G401.6 (cell line): ENCODE measurements around the gene ATG4B.

Source experiments
- FAIRE-seq: peaks from 2 replicates; lab custom pipeline; 2012; peaks lifted over from hg19 to GRCh38; lab: Jason Lieb, UNC

ATG4B gene

DNA sequence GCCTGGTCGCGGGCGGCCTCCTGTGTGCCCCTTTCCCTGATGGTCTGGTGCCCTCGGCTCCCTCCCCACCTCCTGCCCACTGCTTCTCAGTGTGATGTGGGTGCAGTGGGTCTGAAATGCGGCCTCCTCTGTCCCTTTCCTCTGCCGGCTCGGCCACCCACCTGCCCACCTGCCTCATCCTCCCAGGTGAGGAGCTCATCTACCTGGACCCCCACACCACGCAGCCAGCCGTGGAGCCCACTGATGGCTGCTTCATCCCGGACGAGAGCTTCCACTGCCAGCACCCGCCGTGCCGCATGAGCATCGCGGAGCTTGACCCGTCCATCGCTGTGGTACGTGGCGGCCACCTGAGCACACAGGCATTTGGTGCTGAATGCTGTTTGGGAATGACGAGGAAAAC, 30.9 kb downstream of the ATG4B start:
- no peak for FAIRE-seq

DNA sequence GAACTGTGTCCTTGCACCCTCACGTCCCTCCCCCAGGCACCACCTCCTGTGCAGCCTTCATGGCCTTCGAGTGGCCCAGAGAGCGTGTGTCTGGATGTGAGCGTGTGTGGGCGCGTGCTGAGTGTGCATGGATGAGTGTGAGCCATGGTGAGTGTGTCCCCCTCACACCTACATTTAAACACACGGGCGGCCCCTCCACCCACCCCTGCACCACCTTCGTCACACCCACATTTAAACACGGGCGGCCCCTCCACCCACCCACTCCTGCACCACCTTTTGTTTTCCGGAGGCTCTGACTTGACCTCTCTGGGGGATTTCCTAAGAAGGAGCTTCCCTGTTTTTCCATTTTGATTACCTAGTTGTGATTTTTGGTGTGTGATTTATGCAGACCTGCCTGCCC, 31.3 kb downstream of the ATG4B start:
- no peak for FAIRE-seq

DNA sequence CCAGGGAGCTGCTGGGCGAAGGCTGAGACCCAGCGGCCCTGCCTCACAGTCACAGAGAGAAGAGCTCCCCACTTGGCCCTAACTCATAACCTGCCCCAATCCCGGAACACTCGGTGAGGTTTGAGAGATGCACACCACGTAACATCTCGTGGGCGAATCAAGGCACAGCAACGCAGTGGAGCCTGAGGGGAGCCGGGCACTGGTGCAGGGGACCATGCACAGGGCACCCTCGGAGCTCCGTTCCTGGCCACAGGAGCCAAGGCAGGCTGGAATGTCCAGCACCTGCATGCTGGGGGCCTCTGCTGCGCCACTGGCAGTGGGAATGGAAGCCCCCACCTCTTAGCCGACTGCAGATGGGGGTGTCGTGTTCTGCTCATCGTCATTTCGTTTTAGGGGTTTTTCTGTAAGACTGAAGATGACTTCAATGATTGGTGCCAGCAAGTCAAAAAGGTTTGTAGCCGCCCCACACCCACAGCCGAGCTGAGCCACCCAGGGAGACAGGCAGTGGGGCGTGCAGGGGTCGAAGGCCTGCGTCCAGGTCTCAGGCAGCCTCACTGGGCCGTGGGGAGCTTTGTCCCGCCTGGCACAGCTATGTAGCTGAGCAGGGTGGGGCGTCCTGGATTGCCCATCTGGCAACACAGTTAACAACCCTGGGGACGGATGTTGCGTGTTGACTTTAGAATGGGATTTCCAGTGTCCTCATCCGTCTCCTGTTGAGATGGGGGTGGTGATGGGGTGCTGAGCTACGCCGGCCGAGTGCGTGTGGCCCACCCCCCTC, 33.0 kb downstream of the ATG4B start:
- no peak for FAIRE-seq

DNA sequence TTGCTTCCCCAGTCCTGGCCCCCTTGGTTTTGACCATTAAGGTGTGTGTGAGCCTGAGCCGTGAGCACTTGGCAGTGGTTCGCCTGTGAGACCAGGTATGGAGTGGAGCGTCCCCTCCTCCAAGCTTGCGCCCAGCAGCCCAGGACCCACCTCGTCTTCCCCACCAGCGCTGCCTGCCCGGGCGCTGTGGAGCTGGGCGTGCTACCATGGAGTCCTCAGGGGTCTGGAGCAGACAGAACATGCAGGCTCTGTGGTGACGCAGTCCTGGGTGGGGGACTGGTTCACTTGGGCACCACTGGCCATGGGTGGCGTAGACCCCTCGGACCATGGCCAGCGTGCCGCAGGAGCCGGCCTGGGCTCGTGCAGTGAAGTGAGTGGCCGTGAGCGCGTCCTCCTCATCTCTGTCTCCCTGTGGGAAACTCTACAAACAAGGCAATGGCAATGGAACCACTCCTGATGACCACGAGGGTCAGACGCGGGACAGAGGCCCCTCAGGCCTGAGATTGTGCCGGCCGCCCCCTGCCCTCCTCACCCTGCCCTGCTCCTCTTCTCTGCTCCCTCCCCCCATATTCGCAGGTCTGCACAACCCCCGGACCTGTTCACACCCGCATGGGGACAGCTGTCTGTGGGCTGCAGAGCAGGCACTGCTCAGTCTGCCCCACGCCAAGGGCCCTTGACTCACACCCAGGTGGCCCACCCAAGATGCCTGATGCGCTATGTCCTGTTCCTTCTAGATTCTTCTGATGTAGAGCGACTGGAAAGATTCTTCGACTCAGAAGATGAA, 34.2 kb downstream of the ATG4B start:
- FAIRE-seq = no peak

DNA sequence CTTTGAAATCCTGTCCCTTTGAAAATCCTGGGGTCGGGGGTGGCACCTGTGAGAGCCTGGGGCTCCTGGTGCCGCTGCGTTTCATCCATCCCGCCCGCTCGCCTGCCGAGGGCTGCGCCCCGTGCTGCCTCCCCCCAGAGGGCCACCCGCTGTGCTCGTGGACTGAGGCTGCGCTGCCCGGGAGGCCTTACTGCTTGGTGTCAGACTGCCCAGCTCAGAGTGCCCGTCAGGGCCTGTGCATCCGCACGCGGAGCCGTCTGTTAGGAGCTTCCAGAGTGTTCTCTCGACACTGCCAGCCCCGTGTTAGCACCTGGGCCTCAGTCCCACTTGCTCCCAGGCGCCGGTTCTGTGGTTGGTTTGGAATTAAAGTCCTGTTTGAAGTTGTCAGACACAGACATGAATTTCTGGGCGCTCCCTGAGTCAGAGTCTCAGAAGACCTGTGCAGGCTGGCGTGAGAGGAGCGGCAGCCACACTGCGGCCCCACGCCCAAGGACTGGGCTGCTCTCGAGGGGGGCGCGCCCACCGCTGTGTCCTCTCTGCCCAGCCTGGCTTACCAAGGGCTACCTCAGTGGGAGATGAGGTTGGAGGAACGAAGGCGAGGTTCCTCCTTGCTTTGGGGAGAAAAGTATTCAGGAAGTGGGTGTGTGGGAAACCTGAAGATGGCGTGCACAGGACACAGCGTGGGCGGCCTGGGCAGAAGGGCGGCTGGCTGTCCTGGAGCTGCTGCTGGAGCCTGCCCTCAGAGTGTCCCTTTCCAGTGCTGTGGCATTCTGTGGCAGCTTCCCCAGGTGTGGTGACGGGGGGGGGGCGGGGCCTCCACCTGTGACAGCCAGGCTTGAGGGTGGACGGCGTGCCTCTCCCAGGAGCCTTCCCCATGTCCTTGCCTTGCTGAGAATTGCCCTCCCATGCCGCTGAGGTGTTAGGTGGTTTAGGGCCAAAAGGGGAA, 35.0 kb downstream of the ATG4B start:
- FAIRE-seq = no peak

DNA sequence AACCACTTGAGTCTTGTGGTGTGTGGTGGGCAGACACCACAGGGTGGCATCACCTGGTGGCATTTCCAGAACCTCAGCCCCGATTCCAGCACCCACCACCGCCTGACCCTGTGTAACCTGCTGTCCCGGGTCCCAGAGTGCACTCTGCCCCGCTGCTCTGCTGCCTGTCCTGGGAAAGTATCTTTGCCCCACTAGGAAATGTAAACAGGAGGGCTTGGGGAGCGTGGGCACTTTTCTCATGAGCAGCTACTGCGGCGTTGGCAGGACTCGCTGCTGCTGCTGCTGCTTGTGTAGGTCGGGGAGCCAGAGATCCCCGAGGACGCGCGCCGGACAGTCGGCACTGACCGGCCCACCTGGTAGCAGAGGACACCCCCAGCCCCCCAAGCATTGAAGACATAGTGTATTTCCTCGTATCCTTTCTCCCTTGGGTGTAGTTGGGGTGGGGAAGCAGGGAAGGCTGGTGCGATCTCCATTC, 35.7 kb downstream of the ATG4B start:
- no peak for FAIRE-seq

DNA sequence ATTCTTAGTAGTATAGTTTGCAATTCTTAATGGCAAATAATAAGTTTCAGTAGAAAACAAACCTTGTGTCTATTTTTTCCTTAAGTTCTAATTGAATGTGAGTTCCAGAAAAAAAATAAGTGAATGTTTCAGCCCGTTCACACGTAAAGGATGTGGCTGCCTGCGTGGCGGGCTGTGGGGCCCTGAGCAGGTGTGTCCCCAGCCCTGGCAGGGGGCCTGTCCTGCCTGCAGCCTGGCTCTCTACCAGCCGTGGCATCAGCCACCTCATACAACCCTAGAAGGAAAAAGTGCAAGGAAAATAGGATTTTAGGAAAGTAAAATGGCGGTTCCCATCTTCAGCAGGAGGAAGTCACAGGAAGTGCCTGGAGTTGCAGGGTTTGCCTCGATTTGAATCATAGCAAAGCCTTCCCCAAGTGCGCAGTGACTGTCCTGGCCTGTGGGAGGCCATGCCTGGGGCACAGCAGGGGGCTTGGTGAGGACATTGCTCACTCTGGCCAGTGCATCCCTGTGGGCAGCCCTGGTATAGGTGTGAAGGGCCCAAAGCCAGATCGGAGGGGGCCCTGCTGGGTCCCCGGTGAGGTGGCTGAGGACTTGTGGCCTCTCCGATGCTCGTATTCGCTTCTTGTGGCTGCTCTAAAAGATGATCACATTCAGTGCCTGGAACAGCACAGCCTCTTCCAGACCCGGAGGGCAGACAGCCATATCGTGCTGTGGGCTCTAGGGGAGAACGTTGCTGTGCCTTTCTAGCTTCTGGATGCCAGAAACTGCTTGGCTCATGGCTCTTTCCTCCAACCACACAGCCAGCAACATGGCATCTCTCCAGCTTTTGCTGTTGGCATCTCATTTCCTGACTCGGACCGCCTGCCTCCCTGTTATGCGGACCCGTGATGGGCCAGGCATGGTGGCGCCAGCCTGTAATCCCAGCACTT, 36.6 kb downstream of the ATG4B start:
- no peak for FAIRE-seq

DNA sequence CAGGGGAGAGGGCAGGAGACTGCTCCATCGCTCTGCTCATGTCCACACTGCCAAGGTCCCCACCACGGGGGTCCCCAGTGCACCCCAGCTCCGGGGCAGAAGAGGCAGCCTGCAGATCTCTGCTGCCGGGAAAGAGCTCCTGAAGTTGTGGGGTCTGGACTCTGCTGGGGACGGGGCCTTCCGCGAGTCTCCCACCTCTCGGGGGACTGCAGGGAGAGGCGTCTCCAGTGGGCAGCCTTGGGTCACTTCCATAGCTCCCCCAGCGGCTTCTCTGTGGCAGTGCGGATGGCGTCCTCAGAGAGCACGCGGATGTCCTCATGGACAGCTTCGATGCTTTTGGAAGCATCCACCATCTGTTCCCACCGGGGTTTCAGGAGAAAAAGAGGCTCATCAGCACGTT, 38.4 kb downstream of the ATG4B start:
- FAIRE-seq = no peak

DNA sequence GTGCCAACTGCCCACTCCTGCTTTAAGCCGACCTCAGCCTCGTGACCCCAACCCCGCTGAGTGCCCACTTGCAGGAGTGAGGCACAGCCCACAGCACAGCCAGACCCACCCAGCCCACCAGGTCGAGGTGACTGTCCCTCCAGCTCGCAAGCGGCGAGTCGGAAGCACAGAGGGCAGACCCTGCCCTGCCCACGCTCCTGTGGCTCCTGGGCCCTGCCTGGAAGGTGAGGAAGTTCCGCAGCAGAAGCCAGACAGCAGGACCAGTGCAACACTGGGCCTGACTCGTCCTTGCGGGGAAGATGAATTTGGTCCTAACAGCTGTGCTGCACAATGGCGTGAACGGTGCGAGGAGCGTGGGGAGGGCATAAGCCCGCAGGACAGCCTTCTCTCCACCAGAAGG, 39.2 kb downstream of the ATG4B start:
- FAIRE-seq = no peak

DNA sequence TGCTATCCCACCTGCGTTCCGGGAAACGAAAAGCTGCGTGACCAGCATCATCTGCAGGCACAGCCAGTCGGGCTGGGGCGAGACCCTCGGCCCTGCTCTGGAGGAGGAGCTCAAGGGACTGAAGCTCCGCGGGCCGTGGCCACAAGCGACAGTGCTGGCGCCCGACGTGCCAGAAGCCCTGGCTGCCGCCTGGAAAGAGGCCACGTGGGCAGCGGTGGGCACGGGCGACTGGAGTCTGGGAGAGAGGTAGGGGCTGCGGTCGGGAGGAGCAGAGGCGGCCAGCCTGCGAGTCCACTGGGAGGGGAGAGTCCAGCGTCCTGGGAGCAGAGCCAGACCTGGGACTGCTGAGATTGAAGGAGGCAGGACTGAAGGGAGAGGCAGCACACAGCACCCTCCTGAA, 39.9 kb downstream of the ATG4B start:
- no peak for FAIRE-seq

DNA sequence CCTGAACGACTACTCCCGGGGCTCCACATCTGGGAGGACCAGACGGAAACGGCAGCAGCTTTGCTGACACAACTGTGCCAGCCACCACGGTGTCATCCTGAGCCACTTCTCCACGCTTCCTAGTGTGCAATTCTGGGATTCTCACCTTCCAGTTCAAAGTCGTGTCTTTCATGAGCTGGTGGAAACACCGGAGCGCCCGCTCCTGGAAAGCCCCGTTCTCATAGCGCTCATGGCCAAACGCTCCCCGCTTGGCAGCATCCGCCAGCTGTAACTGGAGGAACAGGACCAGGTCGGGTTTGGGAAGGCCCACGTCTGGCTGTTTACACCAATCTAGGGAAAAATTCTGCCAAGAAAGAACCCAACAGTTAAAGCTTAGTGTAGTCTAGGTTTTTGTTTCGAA, 40.8 kb downstream of the ATG4B start:
- FAIRE-seq = no peak

DNA sequence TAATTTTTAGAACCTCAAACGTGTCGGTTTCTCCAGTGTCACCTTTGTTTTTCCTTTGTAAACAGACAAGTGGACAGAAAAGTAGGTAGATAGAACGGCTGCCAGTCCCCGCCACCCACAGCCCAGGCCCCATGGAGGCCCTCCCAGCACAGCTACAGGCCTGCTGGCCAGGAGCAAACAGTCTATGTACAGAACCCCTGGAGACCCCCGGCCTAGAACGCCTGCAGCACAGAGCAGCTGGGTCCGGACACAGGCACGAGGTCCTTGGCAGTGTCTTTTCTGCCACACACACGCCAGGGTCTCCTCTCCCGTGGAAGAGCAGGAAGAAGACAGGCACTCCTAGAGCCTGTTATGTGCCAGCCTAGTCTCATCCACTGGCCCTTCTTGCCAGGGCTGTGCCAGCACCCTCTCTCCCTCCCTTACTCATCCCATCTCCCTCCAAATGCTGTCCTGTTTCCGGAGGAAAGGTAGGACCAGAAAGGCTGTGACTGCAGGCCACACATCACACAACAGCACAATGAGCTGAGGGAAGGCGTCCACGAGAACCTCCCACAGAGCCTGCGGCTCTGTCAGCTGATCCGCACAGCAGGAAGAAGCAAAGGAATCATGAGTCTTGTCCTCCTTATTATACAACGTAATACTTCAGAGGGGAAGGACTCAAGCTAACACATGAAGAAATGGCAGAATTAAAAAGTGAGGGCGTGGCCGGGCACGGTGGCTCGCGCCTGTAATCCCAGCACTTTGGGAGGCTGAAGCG, 41.5 kb downstream of the ATG4B start:
- FAIRE-seq = no peak

DNA sequence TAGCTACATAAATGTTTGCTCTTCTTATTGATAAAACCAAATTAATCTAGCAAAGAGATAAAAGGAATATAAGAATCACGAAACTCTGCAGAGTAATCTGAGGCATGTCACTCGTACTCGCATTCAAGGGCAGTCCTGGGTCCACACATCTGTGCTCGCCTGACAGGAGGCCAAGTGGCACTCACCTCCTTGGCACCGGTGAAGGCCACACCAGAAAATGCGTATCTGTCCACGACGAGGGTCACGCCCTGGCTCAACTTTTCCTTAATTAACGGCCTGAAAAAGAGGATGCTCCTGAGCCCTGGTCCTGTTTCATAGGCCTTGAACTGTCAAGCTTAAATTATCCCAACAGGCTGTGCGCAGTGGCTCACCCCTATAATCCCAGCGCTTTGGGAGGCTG, 42.6 kb downstream of the ATG4B start:
- no peak for FAIRE-seq

DNA sequence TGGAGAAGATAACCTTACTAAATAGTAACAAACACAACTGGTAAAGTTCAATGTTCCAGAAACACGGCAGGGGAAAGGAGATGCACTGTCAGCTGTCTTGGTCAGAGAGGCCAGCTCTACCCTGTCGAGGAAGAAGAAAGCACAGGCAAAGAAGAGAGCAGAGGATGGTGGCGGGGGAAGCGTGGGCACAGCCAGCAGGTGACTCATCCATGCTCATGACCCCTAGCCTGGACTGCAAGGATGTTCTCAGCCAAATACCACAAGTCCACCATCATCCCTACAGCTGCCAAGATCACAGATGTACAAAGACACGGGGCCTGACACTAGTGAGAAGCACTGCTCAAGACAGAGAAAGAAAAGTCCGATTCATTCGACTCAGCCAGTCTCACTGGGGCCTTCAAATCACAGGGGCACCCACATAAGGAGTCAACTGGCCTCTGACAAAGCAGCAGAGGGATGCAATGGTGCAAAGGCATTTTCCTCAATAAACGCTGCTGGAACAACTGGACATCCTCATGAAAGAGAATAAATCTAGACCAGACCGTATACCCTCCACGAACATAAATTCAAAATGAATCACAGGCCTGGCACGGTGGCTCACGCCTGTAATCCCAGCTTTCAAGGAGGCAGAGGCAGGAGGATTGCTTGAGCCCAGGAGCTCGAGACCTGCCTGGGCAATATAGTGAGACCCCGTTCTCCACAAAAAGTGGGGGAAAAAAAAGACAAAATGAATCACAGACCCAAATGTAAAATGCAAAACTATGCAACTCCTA, 43.5 kb downstream of the ATG4B start:
- no peak for FAIRE-seq

DNA sequence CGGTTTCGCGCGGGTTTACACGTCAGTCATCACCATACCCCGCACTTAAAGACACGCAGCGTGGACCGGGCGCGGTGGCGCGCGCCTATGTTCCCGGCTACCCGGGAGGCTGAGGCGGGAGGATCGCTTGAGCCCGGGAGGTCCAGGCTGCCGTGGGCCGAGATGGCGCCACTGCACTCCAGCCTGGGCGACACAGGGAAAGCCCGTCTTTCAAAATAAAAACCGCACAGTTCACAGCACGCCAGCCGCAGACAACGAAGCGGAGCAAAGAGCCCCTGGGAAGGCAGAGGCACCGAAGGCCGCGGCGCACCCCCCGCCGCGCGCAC, 48.8 kb downstream of the ATG4B start:
- no peak for FAIRE-seq

DNA sequence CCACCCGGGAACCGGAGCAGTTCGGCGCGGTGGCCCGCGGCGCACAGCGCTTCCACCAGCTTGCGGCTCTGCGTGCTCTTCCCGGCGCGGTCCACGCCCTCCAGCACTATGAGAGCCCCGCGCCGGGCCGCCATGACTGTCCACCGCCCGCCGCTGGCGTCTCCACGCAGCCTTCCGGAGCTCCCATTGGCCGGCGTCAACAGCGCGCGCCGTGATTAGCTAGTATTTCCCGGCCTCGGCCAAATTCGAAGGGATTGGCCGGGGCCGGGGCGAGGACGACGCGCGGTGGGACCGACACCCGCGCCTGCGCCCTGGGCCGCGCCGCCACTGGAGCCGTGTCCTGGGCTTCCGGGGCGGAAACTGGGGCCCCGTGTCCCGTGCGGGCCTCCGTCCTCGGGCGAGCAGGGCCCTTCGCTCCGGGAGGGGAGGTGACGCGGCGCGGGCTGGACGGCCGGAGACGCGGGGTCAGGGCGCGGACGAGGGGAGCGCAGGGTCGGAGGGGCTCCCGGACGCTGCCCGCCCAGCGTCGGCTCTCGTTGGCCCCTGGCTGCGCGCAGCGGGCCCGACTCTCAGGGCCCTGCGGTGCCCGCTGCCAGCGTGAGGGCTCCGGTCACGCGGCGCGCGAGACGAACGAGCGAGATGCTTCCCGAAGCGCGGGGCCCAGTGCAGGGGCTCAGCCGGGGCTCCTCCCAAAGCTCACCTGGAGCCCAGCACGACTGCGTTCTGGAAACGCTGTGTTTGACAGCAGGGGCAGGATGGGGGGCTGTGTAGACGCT, 49.3 kb downstream of the ATG4B start, which contains the start of gene DTYMK:
TSS of gene DTYMK (minus strand) at position 166 of the 776 bp plus-strand sequence. CDS start at position 134, 32 bp downstream.
- FAIRE-seq = no peak

DNA sequence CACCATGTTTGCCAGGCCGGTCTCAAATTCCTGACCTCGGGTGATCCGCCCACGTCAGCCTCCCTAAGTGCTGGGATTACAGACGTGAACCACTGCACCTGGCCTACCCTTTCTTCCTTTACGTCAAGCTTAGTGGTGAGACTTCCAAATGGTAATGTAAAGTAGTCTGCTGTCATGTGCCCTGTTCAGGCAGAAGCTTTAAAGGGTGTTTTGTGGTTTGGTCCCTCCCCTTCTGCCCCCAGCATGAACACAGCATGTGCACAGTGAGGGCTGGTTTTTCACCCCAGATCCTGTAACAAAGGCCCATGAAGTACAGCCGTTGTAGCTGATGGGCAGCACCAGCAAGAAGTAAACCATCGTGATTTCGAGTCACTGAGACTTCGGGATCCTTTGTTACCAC, 51.8 kb downstream of the ATG4B start:
- no peak for FAIRE-seq

DNA sequence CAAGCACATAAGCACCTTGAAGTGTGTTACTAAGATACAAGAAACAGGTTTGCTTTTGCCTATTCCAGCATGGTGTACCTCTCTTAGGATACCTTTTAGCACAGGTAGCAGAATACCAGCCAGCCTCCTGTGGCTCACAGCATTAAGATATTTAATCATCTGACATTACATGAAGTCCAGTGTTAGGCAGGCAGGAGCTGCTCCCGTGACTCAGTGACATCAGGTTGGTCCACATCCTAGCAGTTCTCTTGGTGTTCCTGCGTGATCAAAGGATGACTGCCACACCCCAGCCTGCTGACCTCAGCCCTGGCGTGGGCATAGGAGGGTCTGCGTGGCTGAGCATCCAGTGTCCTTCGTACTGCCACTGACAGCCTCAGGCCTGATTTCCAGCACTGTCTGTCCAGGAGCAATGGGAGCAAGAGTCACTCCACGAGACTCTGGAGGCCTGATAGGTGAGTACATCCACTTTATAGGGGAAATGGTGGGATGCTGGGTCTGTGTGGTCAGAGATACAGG, 52.8 kb downstream of the ATG4B start:
- no peak for FAIRE-seq

DNA sequence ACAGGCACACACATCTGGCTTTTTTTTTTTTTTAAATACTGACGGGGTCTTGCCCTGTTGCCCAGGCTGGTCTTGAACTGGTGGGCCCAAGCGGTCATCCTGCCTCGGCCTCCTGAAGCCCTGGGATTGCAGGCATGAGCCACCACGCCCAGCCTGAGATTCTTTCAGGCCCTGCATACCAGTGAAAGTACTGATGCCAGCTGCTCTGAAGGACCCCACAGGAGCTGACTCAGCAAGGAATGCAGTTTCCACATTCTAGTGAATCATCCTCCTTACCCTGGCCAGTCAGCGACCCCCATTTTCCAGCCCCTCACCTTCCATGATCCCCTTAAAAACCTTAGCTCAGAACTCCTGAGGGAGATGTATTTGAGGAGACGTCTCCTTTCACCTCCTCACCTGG, 55.0 kb downstream of the ATG4B start:
- FAIRE-seq = no peak
